ENCODE results near the gene SART1.

SART1 gene

DNA sequence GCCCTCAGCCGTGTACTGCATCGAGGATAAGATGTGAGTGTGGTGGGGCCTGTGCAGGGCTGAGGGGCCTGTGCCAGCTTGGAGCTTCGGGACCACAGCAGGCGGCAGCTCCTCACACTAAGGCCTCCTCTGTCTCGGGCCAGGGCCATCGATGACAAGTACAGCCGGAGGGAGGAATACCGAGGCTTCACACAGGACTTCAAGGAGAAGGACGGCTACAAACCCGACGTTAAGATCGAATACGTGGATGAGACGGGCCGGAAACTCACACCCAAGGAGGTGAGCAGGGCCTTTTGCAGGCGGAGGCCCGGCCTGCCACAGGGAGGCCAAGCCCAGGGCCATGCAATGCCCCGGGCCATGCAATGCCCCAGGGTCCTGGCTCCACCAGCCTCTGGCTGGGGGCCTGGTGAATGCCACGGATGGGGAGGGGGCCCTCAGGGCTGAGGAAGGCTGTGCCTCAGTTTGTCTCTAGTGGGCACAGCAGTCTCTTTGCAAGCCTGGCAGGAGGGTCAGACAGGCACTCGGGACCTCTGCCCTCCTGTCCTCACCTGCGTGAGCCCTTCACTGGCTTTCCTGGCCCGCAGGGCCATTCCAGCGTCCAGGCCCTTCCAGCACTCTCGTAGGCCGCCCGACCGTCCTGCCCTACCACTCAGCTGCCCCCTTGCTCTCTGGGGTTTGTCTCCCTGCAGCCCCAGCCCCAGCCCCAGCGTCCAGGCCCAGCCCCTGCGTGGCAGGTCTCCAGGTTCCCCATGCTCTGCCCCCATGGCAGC is 16.3 kb downstream of the SART1 start:
- Histone ChIP-seq H3K9ac (ENCODE audit: insufficient read length, low read depth) (no peak overlapping the region), H3K4me1 (ENCODE audit: insufficient read depth, insufficient read length) (peaks cover 9% of the 10 kb centered on the region), H3K36me3 (ENCODE audit: insufficient read depth, insufficient read length, low read length) (peaks cover 70% of the 10 kb centered on the region), H3K27me3 (ENCODE audit: insufficient read depth, insufficient read length) (no peaks in the 10 kb centered on the region), H3K4me3 (ENCODE audit: insufficient read length, low read depth) (no peak overlapping the region), H3K9me3 (ENCODE audit: insufficient read depth, low read length) (no peaks in the 10 kb centered on the region)
- TF ChIP-seq ZNF274 (IDR thresholded peaks at IDR 0.05; ENCODE audit: low read depth, low read length) (no peak), YY1 (IDR thresholded peaks at IDR 0.05; ENCODE audit: insufficient read depth, insufficient read length) (no peak), SUZ12 (IDR thresholded peaks at IDR 0.05; ENCODE audit: extremely low read depth, insufficient read depth, insufficient read length) (no peak)
- DNase-seq (ENCODE audit: low read depth, low spot score): no peak

- no peak for DNase-seq (ENCODE audit: low read depth, low spot score)
- no peak overlapping the region for H3K4me3 ChIP-seq (ENCODE audit: insufficient read length, low read depth)
- no peak overlapping the region for H3K9ac ChIP-seq (ENCODE audit: insufficient read length, low read depth)
- no peak for TF ChIP-seq YY1 (IDR thresholded peaks at IDR 0.05; ENCODE audit: insufficient read depth, insufficient read length)
- no peak for TF ChIP-seq ZNF274 (IDR thresholded peaks at IDR 0.05; ENCODE audit: low read depth, low read length)
- no peak for TF ChIP-seq SUZ12 (IDR thresholded peaks at IDR 0.05; ENCODE audit: extremely low read depth, insufficient read depth, insufficient read length)
- H3K4me1 ChIP-seq (ENCODE audit: insufficient read depth, insufficient read length): peaks cover 9% of the 10 kb centered on the region
- no peaks in the 10 kb centered on the region for H3K9me3 ChIP-seq (ENCODE audit: insufficient read depth, low read length)
- H3K36me3 ChIP-seq (ENCODE audit: insufficient read depth, insufficient read length, low read length): peaks cover 68% of the 10 kb centered on the region
- no peaks in the 10 kb centered on the region for H3K27me3 ChIP-seq (ENCODE audit: insufficient read depth, insufficient read length)
These were observed 17.1 kb downstream of the SART1 start for GRCh38 chr11:65978391-65979238.

GRCh38 chr11:65979261-65979759 is 17.8 kb downstream of the SART1 start:
- Histone ChIP-seq H3K27me3 (ENCODE audit: insufficient read depth, insufficient read length) (no peaks in the 10 kb centered on the region), H3K36me3 (ENCODE audit: insufficient read depth, insufficient read length, low read length) (peaks cover 67% of the 10 kb centered on the region), H3K4me3 (ENCODE audit: insufficient read length, low read depth) (no peak overlapping the region), H3K9me3 (ENCODE audit: insufficient read depth, low read length) (no peaks in the 10 kb centered on the region), H3K9ac (ENCODE audit: insufficient read length, low read depth) (no peak overlapping the region), H3K4me1 (ENCODE audit: insufficient read depth, insufficient read length) (peaks cover 11% of the 10 kb centered on the region)
- TF ChIP-seq YY1 (IDR thresholded peaks at IDR 0.05; ENCODE audit: insufficient read depth, insufficient read length): no peak
- no peak for TF ChIP-seq SUZ12 (IDR thresholded peaks at IDR 0.05; ENCODE audit: extremely low read depth, insufficient read depth, insufficient read length)
- DNase-seq (ENCODE audit: low read depth, low spot score): no peak

DNA sequence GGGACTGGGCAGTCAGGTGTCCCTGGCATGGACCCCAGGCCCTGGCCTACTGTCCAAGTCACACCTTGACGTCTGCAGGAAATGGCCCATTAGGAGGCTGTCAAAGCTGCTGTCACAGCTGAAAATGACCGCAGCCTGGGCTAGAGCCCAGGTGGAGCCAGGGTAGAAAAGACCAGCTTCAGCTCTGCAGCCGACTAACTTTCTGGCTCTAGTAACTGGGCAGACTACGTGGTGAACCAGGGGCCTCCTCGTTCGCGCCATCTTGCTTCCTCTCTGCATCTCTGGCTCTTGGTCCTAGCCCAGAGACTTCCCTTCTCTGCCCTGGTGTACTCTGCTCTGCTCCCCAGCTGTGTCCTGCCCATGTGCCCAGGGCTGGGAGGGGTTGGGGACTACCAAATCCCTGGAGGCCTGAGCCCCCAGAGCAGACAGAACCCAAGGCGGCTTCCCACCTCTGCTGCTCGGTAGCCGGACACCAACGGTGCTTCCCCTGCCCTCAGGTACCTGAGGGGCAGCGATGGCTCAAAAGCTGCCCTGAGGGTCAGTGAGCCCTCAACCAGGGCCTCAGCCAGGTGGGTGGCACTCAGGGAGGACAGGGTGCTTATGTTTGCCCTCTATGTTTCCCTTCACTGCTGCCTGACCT is 19.7 kb downstream of the SART1 start:
- no peak for DNase-seq (ENCODE audit: low read depth, low spot score)
- no peak overlapping the region for H3K9ac ChIP-seq (ENCODE audit: insufficient read length, low read depth)
- H3K4me1 ChIP-seq (ENCODE audit: insufficient read depth, insufficient read length): peaks cover 5% of the 10 kb centered on the region
- peaks cover 51% of the 10 kb centered on the region for H3K36me3 ChIP-seq (ENCODE audit: insufficient read depth, insufficient read length, low read length)
- no peak overlapping the region for H3K4me3 ChIP-seq (ENCODE audit: insufficient read length, low read depth)
- no peak for TF ChIP-seq YY1 (IDR thresholded peaks at IDR 0.05; ENCODE audit: insufficient read depth, insufficient read length)
- no peak for TF ChIP-seq ZNF274 (IDR thresholded peaks at IDR 0.05; ENCODE audit: low read depth, low read length)
- no peak for TF ChIP-seq SUZ12 (IDR thresholded peaks at IDR 0.05; ENCODE audit: extremely low read depth, insufficient read depth, insufficient read length)
- no peaks in the 10 kb centered on the region for H3K27me3 ChIP-seq (ENCODE audit: insufficient read depth, insufficient read length)
- H3K9me3 ChIP-seq (ENCODE audit: insufficient read depth, low read length): no peaks in the 10 kb centered on the region

DNA sequence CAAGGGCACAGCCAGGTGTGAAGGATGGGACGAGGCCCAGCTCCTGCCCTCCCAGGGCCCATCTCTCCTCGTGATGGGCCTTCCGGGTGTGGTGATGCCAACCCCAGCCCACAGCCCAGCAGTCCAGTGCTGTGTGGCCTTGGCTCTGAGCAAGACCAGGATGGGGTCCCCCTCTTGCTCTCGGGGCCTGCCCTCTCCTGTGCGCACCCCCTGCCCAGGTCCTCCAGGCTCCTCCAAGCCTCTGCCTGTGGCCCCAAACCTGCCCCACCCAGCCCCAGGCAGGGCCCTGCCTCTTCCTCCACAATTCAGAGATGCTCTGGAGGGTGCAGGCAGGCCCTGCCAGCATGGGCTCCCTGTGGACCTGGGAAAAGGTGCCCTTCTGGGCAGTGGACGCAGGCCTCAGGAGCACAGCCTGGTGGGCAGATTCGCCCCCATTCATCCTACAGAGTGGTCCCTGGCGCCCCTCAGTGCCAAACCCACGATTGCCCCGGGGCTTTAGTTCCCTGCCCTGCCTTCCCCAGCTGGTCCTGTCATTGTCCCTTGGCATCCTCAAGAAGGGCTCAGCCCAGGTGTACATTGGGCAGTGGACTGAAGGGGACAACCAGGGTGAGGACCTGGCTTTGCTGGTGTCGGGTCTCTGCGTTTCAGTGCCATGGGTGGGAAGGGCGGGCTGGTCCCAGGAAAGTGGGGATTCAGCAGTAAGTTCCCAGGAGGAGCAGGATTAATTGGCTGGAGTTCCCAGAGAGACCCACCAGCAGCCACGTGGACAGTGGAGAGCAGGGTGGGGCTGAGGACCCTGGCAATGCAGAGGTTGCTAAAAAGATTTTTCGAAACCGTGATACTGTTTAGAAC is 20.7 kb downstream of the SART1 start:
- TF ChIP-seq ZNF274 (IDR thresholded peaks at IDR 0.05; ENCODE audit: low read depth, low read length): no peak
- no peak for TF ChIP-seq YY1 (IDR thresholded peaks at IDR 0.05; ENCODE audit: insufficient read depth, insufficient read length)
- TF ChIP-seq SUZ12 (IDR thresholded peaks at IDR 0.05; ENCODE audit: extremely low read depth, insufficient read depth, insufficient read length): no peak
- H3K36me3 ChIP-seq (ENCODE audit: insufficient read depth, insufficient read length, low read length): peaks cover 41% of the 10 kb centered on the region
- H3K4me3 ChIP-seq (ENCODE audit: insufficient read length, low read depth): no peak overlapping the region
- DNase-seq (ENCODE audit: low read depth, low spot score): no peak
- H3K9me3 ChIP-seq (ENCODE audit: insufficient read depth, low read length): no peaks in the 10 kb centered on the region
- H3K9ac ChIP-seq (ENCODE audit: insufficient read length, low read depth): no peak overlapping the region
- H3K27me3 ChIP-seq (ENCODE audit: insufficient read depth, insufficient read length): no peaks in the 10 kb centered on the region
- peaks cover 2% of the 10 kb centered on the region for H3K4me1 ChIP-seq (ENCODE audit: insufficient read depth, insufficient read length)

GRCh38 chr11:65982824-65983588 is 21.5 kb downstream of the SART1 start:
- Histone ChIP-seq H3K9ac (ENCODE audit: insufficient read length, low read depth) (no peak overlapping the region), H3K9me3 (ENCODE audit: insufficient read depth, low read length) (no peaks in the 10 kb centered on the region), H3K4me3 (ENCODE audit: insufficient read length, low read depth) (no peak overlapping the region), H3K36me3 (ENCODE audit: insufficient read depth, insufficient read length, low read length) (peaks cover 33% of the 10 kb centered on the region), H3K4me1 (ENCODE audit: insufficient read depth, insufficient read length) (peaks cover 2% of the 10 kb centered on the region), H3K27me3 (ENCODE audit: insufficient read depth, insufficient read length) (no peaks in the 10 kb centered on the region)
- DNase-seq (ENCODE audit: low read depth, low spot score): no peak
- TF ChIP-seq SUZ12 (IDR thresholded peaks at IDR 0.05; ENCODE audit: extremely low read depth, insufficient read depth, insufficient read length) (no peak), ZNF274 (IDR thresholded peaks at IDR 0.05; ENCODE audit: low read depth, low read length) (no peak)

Data from NT2/D1 (cell line).